Activated CD8-positive, alpha-beta T cell treated with anti-CD3 and anti-CD28 coated beads for 36 hours (primary cell): ENCODE measurements around the gene WDR90. TPM values are rescaled to one million over a fixed set of nuclear protein-coding genes. Genes with fewer than 3 reads are reported as not detected.

Experiments used
- ATAC-seq: fragments of 200-7000 bp; cut with Tn5 transposase; one replicate; pipeline ENCODE4 v1.10.0; 2021; ENCODE audit warnings: mild to moderate bottlenecking, moderate library complexity
- CTCF ChIA-PET: fragments of 350-600 bp; sonication (Branson Sonifier 250); formaldehyde crosslinking; loops from one replicate; lab custom pipeline; 2021; ENCODE audit warnings: antibody characterized with exemption; lab: Charles Lee
- POLR2A ChIA-PET: fragments of 350-600 bp; sonication (Branson Sonifier 250); formaldehyde crosslinking; loops from one replicate; lab custom pipeline; 2021; ENCODE audit warnings: antibody characterized with exemption; lab: Charles Lee
- DNase-seq: peaks from one replicate; pipeline ENCODE4 v3.0.0-alpha.2; 2020
- H3K27ac Mint-ChIP-seq: one replicate; pipeline ENCODE4 v1.8.0; 2021; ENCODE audit warnings: mild to moderate bottlenecking, mixed read lengths
- H3K27me3 Mint-ChIP-seq: one replicate; pipeline ENCODE4 v1.8.0; 2021; ENCODE audit warnings: mixed read lengths
- H3K36me3 Mint-ChIP-seq: one replicate; pipeline ENCODE4 v1.8.0; 2021; ENCODE audit warnings: low read depth, mixed read lengths
- H3K4me1 Mint-ChIP-seq: one replicate; pipeline ENCODE4 v1.8.0; 2021; ENCODE audit warnings: low read depth, mixed read lengths
- H3K4me3 Mint-ChIP-seq: one replicate; pipeline ENCODE4 v1.8.0; 2021; ENCODE audit warnings: mild to moderate bottlenecking, moderate library complexity, mixed read lengths
- H3K9me3 Mint-ChIP-seq: one replicate; pipeline ENCODE4 v1.8.0; 2021; ENCODE audit warnings: mixed read lengths
- intact Hi-C: fragments of 100-400 bp; cut with micrococcal nuclease; formaldehyde crosslinking; loops from one replicate; pipeline ENCODE4 v1.10.0; 2022
- total RNA-seq, 2 experiments: library from RNA; stranded (reverse); gene quantifications; one replicate each; pipeline ENCODE4 v1.2.3, GENCODE V29; 2021
- TF ChIP-seq, protein P1 (sequence below): fragments of 200-600 bp; IDR thresholded peaks from one replicate; pipeline ENCODE4 v1.8.0; 2022; ENCODE audit warnings: antibody characterized with exemption, mild to moderate bottlenecking

The WDR90 gene
- total RNA-seq, 2 experiments from 2014 or later: 89.6 to 90.7 TPM

GRCh38 chr16:625117-625976 is 23.8 kb upstream of the WDR90 start:
- TF ChIP-seq, protein P1, sequence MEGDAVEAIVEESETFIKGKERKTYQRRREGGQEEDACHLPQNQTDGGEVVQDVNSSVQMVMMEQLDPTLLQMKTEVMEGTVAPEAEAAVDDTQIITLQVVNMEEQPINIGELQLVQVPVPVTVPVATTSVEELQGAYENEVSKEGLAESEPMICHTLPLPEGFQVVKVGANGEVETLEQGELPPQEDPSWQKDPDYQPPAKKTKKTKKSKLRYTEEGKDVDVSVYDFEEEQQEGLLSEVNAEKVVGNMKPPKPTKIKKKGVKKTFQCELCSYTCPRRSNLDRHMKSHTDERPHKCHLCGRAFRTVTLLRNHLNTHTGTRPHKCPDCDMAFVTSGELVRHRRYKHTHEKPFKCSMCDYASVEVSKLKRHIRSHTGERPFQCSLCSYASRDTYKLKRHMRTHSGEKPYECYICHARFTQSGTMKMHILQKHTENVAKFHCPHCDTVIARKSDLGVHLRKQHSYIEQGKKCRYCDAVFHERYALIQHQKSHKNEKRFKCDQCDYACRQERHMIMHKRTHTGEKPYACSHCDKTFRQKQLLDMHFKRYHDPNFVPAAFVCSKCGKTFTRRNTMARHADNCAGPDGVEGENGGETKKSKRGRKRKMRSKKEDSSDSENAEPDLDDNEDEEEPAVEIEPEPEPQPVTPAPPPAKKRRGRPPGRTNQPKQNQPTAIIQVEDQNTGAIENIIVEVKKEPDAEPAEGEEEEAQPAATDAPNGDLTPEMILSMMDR: no peak
- H3K27ac Mint-ChIP-seq: no peak overlapping the region
- H3K4me3 Mint-ChIP-seq: no peak overlapping the region
- ChIA-PET POLR2A (interaction anchor here (0.6 kb wide), 2 partner anchors 43 to 150 kb away, joined by 3 read pairs; no protein-coding TSS in a partner anchor), CTCF (interaction anchor here (1.1 kb wide), 1 partner anchor 9 kb away, joined by 3 read pairs; no protein-coding TSS in a partner anchor)
- peaks cover 2% of the 10 kb centered on the region for H3K36me3 Mint-ChIP-seq
- no peak for ATAC-seq
- H3K4me1 Mint-ChIP-seq: peaks cover 6% of the 10 kb centered on the region
- intact Hi-C loops: no loop called here
- DNase-seq: no peak
- no peaks in the 10 kb centered on the region for H3K27me3 Mint-ChIP-seq
- H3K9me3 Mint-ChIP-seq: no peaks in the 10 kb centered on the region

GRCh38 chr16:625977-626765 is 23.0 kb upstream of the WDR90 start:
- ChIA-PET POLR2A (interaction anchor here (0.6 kb wide), 2 partner anchors 24 to 151 kb away, joined by 3 to 4 read pairs; no protein-coding TSS in a partner anchor), CTCF (no interaction called here)
- no peak for ATAC-seq

GRCh38 chr16:626787-627453 is 22.2 kb upstream of the WDR90 start:
- TF ChIP-seq, protein P1: no peak
- Mint-ChIP-seq H3K27ac (no peak overlapping the region), H3K4me3 (no peak overlapping the region), H3K4me1 (peaks cover under 1% of the 10 kb centered on the region), H3K27me3 (no peaks in the 10 kb centered on the region), H3K9me3 (no peaks in the 10 kb centered on the region), H3K36me3 (no peaks in the 10 kb centered on the region)
- ATAC-seq: no peak
- ChIA-PET POLR2A (no interaction called here), CTCF (no interaction called here)
- intact Hi-C loops: no loop called here
- DNase-seq: no peak

More at GRCh38 chr16:625977-626765, 23.0 kb upstream of the WDR90 start:
- Mint-ChIP-seq H3K4me1 (peaks cover 6% of the 10 kb centered on the region), H3K4me3 (no peak overlapping the region), H3K9me3 (no peaks in the 10 kb centered on the region), H3K27me3 (no peaks in the 10 kb centered on the region), H3K27ac (no peak overlapping the region), H3K36me3 (no peaks in the 10 kb centered on the region)
- intact Hi-C loops: no loop called here
- TF ChIP-seq, protein P1: no peak
- no peak for DNase-seq

GRCh38 chr16:627454-628239 is 21.5 kb upstream of the WDR90 start:
- no peaks in the 10 kb centered on the region for H3K27me3 Mint-ChIP-seq
- no peaks in the 10 kb centered on the region for H3K4me1 Mint-ChIP-seq
- CTCF ChIA-PET: no interaction called here
- intact Hi-C loops: no loop called here
- no peaks in the 10 kb centered on the region for H3K9me3 Mint-ChIP-seq
- no peaks in the 10 kb centered on the region for H3K36me3 Mint-ChIP-seq
- POLR2A ChIA-PET: no interaction called here
- no peak for DNase-seq
- no peak for ATAC-seq
- TF ChIP-seq, protein P1: no peak
- no peak overlapping the region for H3K4me3 Mint-ChIP-seq
- no peak overlapping the region for H3K27ac Mint-ChIP-seq
